ENCODE data around the gene PALMD. TPM values are rescaled to one million over a fixed set of nuclear protein-coding genes. Genes with fewer than 3 reads are reported as not detected.

The PALMD gene
- total RNA-seq, 1 experiment from 2014 or later, result 8.0 TPM

DNA sequence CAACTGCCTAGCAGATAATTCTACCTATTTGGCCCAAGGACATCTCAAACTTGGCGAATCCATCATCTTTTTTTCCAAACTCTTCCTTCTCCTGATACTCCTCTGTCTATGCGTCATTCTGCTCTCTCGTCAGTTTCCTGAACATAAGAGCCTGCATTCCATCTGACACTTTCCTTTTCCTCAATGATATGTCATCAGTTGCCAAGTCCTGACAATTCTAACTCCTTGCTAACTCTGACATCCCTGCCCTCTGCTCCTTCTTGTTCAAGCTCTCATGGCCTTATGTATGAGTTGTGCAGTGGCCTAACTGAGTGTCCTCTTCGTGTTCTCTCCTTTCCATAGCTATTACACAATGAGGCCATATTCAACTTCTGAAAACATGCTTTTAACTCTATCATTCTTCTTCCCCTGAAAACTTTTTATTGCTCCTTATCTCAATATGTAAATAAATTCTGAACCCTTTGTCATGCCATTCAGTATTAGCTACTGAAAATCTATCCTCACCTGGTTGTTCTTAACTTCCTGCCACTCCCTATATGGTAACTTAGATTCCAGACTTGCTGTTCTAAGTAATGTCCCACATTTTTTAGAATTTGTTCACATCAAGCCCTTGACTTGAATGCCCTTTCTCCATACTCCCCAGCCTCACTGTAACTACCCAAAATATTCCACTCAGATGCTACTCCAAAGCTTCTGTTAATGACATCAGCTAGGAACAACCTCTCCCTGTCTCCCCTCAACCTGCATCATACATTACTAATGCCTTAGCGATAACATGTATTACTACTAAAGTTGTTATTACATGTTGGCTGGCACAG lies 11.5 kb downstream of the PALMD start:
- H3K4me2 ChIP-seq (ENCODE audit: low read length), result no peak overlapping the region
- H3K27me3 ChIP-seq (ENCODE audit: low read length), result no peaks in the 10 kb centered on the region
- H4K20me1 ChIP-seq (ENCODE audit: low read length), result no peaks in the 10 kb centered on the region
- no peak overlapping the region for H3K4me3 ChIP-seq (ENCODE audit: low read length)
- no peak overlapping the region for H3K9ac ChIP-seq (ENCODE audit: low read length)
- no peak for ATAC-seq
- peak overlapping the region; percentile 9; the same call in 1 of the 2 replicates for H3K27ac ChIP-seq (ENCODE audit: low read length)
- no peaks in the 10 kb centered on the region for H3F3A ChIP-seq (ENCODE audit: low read length, unreplicated experiment)
- no peak for DNase-seq
- H3K9me2 ChIP-seq (replicated peaks; ENCODE audit: low read length), result no peaks in the 10 kb centered on the region
- ChIA-PET CTCF (no interaction called here), POLR2A (ENCODE audit: unreplicated experiment) (no interaction called here)
- no peaks in the 10 kb centered on the region for H3K79me2 ChIP-seq (ENCODE audit: low read length)
- intact Hi-C loops (cut with micrococcal nuclease), result no loop called here
- H3K4me1 ChIP-seq (ENCODE audit: insufficient read depth, low read length), result peaks cover 31% of the 10 kb centered on the region
- TF ChIP-seq, protein P1, sequence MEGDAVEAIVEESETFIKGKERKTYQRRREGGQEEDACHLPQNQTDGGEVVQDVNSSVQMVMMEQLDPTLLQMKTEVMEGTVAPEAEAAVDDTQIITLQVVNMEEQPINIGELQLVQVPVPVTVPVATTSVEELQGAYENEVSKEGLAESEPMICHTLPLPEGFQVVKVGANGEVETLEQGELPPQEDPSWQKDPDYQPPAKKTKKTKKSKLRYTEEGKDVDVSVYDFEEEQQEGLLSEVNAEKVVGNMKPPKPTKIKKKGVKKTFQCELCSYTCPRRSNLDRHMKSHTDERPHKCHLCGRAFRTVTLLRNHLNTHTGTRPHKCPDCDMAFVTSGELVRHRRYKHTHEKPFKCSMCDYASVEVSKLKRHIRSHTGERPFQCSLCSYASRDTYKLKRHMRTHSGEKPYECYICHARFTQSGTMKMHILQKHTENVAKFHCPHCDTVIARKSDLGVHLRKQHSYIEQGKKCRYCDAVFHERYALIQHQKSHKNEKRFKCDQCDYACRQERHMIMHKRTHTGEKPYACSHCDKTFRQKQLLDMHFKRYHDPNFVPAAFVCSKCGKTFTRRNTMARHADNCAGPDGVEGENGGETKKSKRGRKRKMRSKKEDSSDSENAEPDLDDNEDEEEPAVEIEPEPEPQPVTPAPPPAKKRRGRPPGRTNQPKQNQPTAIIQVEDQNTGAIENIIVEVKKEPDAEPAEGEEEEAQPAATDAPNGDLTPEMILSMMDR (conservative IDR thresholded peaks at IDR 0.05; ENCODE audit: low read depth, low read length), result no peak
- TF ChIP-seq EZH2 (IDR thresholded peaks at IDR 0.05; ENCODE audit: low read length, unreplicated experiment) (no peak), EZH2phosphoT487 (IDR thresholded peaks at IDR 0.05; ENCODE audit: borderline replicate concordance, low read length) (no peak)
- H3K36me3 ChIP-seq (ENCODE audit: low read depth, low read length), result no peaks in the 10 kb centered on the region
- no TSS peak for BruUV-seq (replicated peaks)
- no peaks in the 10 kb centered on the region for H3K9me3 ChIP-seq (ENCODE audit: low read length)
- no peak overlapping the region for H2AFZ ChIP-seq (ENCODE audit: low read length)

DNA sequence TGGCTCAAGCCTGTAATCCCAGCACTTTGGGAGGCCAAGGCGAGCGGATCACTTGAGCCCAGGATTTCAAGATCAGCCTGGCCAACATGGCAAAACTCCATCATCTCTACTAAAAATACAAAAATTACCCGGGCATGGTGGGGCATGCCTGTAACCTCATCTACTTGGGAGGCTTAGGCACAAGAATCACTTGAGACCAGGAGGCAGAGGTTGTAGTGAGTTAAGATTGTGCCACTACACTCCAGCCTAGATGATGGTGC lies 12.0 kb downstream of the PALMD start:
- Histone ChIP-seq H3K9me2 (replicated peaks; ENCODE audit: low read length) (no peaks in the 10 kb centered on the region), H3K9me3 (ENCODE audit: low read length) (no peaks in the 10 kb centered on the region), H4K20me1 (ENCODE audit: low read length) (no peaks in the 10 kb centered on the region), H3K27ac (ENCODE audit: low read length) (no peak overlapping the region), H3F3A (ENCODE audit: low read length, unreplicated experiment) (no peaks in the 10 kb centered on the region), H3K4me3 (ENCODE audit: low read length) (no peak overlapping the region), H3K4me2 (ENCODE audit: low read length) (no peak overlapping the region), H2AFZ (ENCODE audit: low read length) (no peak overlapping the region), H3K9ac (ENCODE audit: low read length) (no peak overlapping the region), H3K79me2 (ENCODE audit: low read length) (no peaks in the 10 kb centered on the region), H3K27me3 (ENCODE audit: low read length) (no peaks in the 10 kb centered on the region), H3K4me1 (ENCODE audit: insufficient read depth, low read length) (peaks cover 35% of the 10 kb centered on the region), H3K36me3 (ENCODE audit: low read depth, low read length) (no peaks in the 10 kb centered on the region)
- POLR2A ChIA-PET (ENCODE audit: unreplicated experiment), result no interaction called here
- ATAC-seq, result no peak
- intact Hi-C loops (cut with micrococcal nuclease), result no loop called here
- no TSS peak for BruUV-seq (replicated peaks)
- no peak for DNase-seq
- no peak for TF ChIP-seq EZH2phosphoT487 (IDR thresholded peaks at IDR 0.05; ENCODE audit: borderline replicate concordance, low read length)
- TF ChIP-seq, protein P1 (conservative IDR thresholded peaks at IDR 0.05; ENCODE audit: low read depth, low read length), result no peak
- TF ChIP-seq EZH2 (IDR thresholded peaks at IDR 0.05; ENCODE audit: low read length, unreplicated experiment), result no peak
- CTCF ChIA-PET, result no interaction called here

DNA sequence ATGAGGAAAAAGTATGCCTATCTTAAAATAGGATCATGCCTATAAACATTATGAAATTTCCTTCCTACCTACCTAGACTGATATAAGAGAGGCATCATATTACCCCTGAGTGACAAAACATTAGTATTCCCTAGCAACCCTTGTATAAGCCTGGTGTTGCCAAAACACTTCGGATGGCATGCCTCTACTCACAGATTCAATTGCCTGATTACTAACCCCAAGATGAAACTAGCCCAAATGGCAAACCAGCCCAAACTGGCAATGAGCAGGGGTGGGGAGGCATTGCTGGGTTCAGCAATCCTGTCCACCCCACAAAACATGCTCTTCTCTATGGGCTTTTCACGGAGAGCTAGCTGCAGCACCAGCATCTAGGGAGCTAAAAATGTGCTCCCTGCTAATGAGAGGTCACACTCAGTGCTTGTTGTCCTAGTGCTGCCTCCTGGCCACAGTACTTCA lies 13.9 kb downstream of the PALMD start:
- no peaks in the 10 kb centered on the region for H3K9me2 ChIP-seq (replicated peaks; ENCODE audit: low read length)
- H3F3A ChIP-seq (ENCODE audit: low read length, unreplicated experiment), result no peaks in the 10 kb centered on the region
- peak overlapping the region; percentile 74 for H3K9ac ChIP-seq (ENCODE audit: low read length)
- H3K9me3 ChIP-seq (ENCODE audit: low read length), result no peaks in the 10 kb centered on the region
- TF ChIP-seq, protein P1 (conservative IDR thresholded peaks at IDR 0.05; ENCODE audit: low read depth, low read length), result no peak
- TF ChIP-seq EZH2phosphoT487 (IDR thresholded peaks at IDR 0.05; ENCODE audit: borderline replicate concordance, low read length), result no peak
- no peak for TF ChIP-seq EZH2 (IDR thresholded peaks at IDR 0.05; ENCODE audit: low read length, unreplicated experiment)
- ChIA-PET POLR2A (ENCODE audit: unreplicated experiment) (interaction anchor here (1.0 kb wide), 1 partner anchor 69 kb away, joined by 4 read pairs; no protein-coding TSS in a partner anchor), CTCF (interaction anchor here (1.1 kb wide), 1 partner anchor 11 kb away, joined by 4 read pairs; no protein-coding TSS in a partner anchor)
- H3K27ac ChIP-seq (ENCODE audit: low read length), result peak overlapping the region; percentile 94
- no TSS peak for BruUV-seq (replicated peaks)
- peaks cover 35% of the 10 kb centered on the region for H3K4me1 ChIP-seq (ENCODE audit: insufficient read depth, low read length)
- intact Hi-C loops (cut with micrococcal nuclease), result loop anchor here (1.0 kb wide), 2 partner anchors 11 to 26 kb away; no protein-coding TSS in a partner anchor
- peak; percentile 94 for DNase-seq
- H3K4me3 ChIP-seq (ENCODE audit: low read length), result peak overlapping the region; percentile 11; the same call in 1 of the 2 replicates
- no peaks in the 10 kb centered on the region for H3K36me3 ChIP-seq (ENCODE audit: low read depth, low read length)
- H3K79me2 ChIP-seq (ENCODE audit: low read length), result no peaks in the 10 kb centered on the region
- peak overlapping the region; percentile 34; the same call in 1 of the 2 replicates for H2AFZ ChIP-seq (ENCODE audit: low read length)
- no peaks in the 10 kb centered on the region for H3K27me3 ChIP-seq (ENCODE audit: low read length)
- peak overlapping the region; percentile 67 for H3K4me2 ChIP-seq (ENCODE audit: low read length)
- ATAC-seq, result peak; percentile 96
- H4K20me1 ChIP-seq (ENCODE audit: low read length), result no peaks in the 10 kb centered on the region

All from PC-3 (cell line).